GM12872 (cell line): ENCODE data around the gene FLRT1.

Source experiments
- CTCF ChIP-seq: IDR thresholded peaks from 3 replicates; pipeline ENCODE4 v1.5.1; 2011; ENCODE audit warnings: low read depth, mild to moderate bottlenecking, low read length, moderate library complexity; ENCODE audit not compliant: insufficient read depth

The FLRT1 gene

GRCh38 chr11:64083398-64084080, 47.8 kb downstream of the FLRT1 start:
- TF ChIP-seq CTCF = no peak

- TF ChIP-seq CTCF = no peak
Observed at GRCh38 chr11:64084146-64084950, 48.6 kb downstream of the FLRT1 start.

- TF ChIP-seq CTCF = no peak
Observed at GRCh38 chr11:64084951-64085710, 49.4 kb downstream of the FLRT1 start.
